A549 treated with RU486 at 1 μM for 4 hours (cell line): Measurements from ENCODE around the gene TTC39B. TPM values are rescaled to one million over a fixed set of nuclear protein-coding genes. Genes with fewer than 3 reads are reported as not detected.

Source experiments
- total RNA-seq: library from RNA; stranded (reverse); fragments of 200-300 nt; extraction: Qiagen RNA extraction; gene quantifications from 5 replicates; pipeline ENCODE4 v1.2.3, GENCODE V29; 2022; ENCODE audit warnings: low read depth

TTC39B gene
- 0.51 to 1.2 TPM (median 0.87 TPM) in 5 replicates for total RNA-seq

GRCh38 chr9:15306757-15307522 is at the start of gene TTC39B:
TSS of gene TTC39B (minus strand) at chr9:15307216. CDS start at chr9:15307125, 91 bp downstream.

Other genes starting within 250 kb of the TTC39B start
- gene SNAPC3, start 115.7 kb upstream of the TTC39B start, total RNA-seq = 11.4 to 19.3 TPM (median 16.5 TPM) in 5 replicates
- gene PSIP1, start 203.8 kb upstream of the TTC39B start, total RNA-seq = 46.6 to 72.1 TPM (median 67.1 TPM) in 5 replicates
- gene CCDC171, start 245.8 kb upstream of the TTC39B start, total RNA-seq = 0.15 to 0.51 TPM (median 0.44 TPM) in 5 replicates